RWPE1 (cell line): ENCODE measurements around the gene WDR7.
A peak's percentile ranks its signal among the peaks of the same experiment; 100 is the strongest.

ENCODE experiments used
- CTCF ChIA-PET: fragments of 350-600 bp; sonication (Branson Sonifier 250); formaldehyde crosslinking; extraction: SDS; loops from one replicate; lab custom pipeline; 2021; lab: Yijun Ruan, JAX
- POLR2A ChIA-PET: fragments of 400-600 bp; formaldehyde crosslinking; extraction: SDS; loops from one replicate; lab custom pipeline; 2020; ENCODE audit warnings: antibody characterized with exemption; ENCODE audit not compliant: low non-redundant PET; lab: Yijun Ruan, JAX
- DNase-seq: peaks from one replicate; pipeline ENCODE4 v3.0.0; 2012; ENCODE audit warnings: low spot score
- H3K27ac ChIP-seq: fragments of 450-650 bp; 2 replicates; pipeline ENCODE4 v1.5.1; 2017
- TF ChIP-seq, protein P1 (sequence below): fragments of 450-650 bp; conservative IDR thresholded peaks from 2 replicates; pipeline ENCODE4 v1.5.1; 2017; ENCODE audit warnings: low read depth, mild to moderate bottlenecking

The WDR7 gene

DNA sequence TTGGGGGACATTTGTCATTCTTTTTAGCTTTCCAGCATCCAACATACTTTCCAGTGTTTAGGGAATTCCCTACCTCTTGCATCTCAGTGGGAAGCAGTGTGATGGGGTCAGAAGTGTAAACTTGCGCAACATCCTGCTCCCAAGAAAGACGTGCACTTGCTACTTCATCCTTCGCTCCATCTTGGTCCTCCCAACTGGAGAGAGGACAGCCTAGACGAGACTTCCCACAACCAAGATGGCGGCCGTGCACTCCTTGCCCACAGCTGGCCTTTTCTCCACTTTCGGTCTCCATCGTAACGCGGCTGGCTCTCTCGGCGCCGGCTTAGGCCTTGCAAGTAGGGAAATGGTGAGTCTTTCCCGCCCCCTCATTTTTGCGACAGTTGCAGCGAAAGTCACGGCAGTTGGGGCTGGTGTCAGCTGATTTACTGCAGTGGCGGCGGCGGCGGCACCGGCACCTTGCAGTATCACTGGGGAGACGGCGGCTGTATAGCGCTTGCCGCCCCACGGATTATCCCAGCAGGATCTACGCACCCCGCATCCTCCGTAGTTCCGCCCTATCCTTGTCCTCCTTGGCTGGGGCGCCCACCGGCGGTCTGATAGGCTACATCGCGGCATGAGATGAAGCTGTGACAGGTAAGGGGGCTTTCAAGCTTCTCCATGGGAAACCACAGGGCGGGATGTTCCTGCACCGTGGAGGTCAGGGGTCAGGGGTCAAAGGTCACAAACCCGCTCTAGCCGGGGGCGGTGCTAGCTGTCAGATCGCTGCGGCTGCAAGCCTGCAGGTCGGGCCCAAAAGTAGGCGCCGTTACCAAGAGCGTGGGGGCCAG lies at the start of gene WDR7:
Gene WDR7, plus strand, starts transcription at position 416 of the 827 bp plus-strand sequence. CDS start 21,157 bp downstream, outside the sequence.
- TF ChIP-seq, protein P1, sequence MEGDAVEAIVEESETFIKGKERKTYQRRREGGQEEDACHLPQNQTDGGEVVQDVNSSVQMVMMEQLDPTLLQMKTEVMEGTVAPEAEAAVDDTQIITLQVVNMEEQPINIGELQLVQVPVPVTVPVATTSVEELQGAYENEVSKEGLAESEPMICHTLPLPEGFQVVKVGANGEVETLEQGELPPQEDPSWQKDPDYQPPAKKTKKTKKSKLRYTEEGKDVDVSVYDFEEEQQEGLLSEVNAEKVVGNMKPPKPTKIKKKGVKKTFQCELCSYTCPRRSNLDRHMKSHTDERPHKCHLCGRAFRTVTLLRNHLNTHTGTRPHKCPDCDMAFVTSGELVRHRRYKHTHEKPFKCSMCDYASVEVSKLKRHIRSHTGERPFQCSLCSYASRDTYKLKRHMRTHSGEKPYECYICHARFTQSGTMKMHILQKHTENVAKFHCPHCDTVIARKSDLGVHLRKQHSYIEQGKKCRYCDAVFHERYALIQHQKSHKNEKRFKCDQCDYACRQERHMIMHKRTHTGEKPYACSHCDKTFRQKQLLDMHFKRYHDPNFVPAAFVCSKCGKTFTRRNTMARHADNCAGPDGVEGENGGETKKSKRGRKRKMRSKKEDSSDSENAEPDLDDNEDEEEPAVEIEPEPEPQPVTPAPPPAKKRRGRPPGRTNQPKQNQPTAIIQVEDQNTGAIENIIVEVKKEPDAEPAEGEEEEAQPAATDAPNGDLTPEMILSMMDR: no peak
- peak; percentile 58 for DNase-seq
- ChIA-PET CTCF (no interaction called here), POLR2A (no interaction called here)
- H3K27ac ChIP-seq: peak within 1 kb of the TSS; percentile 86

DNA sequence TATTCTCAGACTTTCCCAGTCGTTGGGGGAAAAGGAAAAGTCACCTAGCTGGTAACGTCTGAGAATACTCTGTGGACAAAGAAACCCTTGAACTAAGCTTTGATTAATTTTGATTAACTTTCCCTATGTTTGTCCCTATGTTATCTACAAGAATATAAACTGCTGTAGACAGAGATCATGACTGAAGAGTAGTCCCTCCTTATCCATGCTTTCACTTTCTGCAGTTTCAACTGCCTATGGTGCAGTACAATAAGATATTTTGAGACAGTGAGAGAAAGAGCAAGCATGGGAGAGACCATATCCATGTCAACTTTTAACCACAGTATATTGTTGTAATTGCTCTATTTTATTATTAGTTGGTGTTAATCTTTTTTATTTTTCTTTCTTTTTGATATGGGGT lies 44.5 kb upstream of the WDR7 start:
- no peak for DNase-seq
- ChIA-PET POLR2A (no interaction called here), CTCF (interaction anchor here (0.6 kb wide), 1 partner anchor 1324 kb away, joined by 3 read pairs; no protein-coding TSS in a partner anchor)
- TF ChIP-seq, protein P1: no peak
- no peak overlapping the region for H3K27ac ChIP-seq

DNA sequence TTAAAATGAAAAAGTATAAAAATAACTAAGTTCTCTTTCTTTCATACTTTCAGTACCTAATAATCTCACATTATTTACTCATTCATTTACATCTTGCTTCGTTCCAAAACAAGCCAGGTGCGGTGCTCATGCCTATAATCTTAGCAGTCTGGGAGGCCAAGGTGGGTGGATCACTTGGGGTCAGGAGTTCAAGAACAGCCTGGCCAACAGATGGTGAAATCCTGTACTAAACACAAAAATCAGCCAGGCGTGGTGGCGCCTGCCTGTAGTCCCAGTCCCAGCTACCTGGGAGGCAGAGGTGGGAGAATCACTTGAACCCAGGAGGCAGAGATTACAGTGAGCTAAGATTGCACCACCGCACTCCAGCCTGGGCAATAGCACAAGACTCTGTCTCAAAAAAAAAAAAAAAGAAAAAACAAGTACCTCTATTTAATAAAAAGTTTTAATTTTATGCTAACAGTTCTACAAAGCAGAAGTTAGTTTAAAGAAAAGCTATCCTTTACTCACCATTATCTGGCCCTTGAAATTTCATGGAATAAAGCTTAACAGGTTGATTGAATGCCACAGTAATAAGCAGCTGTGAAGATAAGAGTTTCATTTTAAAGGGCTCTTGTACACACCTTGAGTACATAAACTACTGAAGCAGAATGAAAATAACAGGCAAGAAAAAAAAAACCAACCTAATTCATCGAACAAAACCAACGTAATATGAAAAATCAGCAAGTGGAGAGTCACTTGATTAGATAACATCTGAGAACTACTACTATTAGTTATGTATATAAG lies 35.2 kb upstream of the WDR7 start:
- DNase-seq: no peak
- H3K27ac ChIP-seq: no peak overlapping the region
- CTCF ChIA-PET: interaction anchor here (0.6 kb wide), 1 partner anchor 132 kb away, joined by 4 read pairs; no protein-coding TSS in a partner anchor
- TF ChIP-seq, protein P1: no peak
- POLR2A ChIA-PET: no interaction called here

DNA sequence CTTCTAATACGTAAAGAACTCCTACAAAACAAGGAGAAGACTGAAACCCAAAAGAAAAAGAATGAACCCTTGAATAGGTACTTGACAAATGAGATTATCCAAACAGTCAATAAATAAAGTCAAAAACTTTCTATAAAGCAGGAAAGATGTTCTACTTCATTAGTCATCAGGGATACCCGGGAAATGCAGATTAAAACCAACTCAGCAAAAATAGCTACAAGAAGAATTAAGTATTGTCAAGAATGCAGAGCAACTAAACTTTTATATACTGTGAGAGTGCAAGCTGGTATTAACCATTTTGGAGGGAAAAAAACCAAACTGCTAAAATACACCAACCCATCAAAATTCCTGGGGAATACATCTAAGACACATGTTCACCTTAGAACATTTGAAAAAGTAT lies 23.2 kb upstream of the WDR7 start:
- POLR2A ChIA-PET: no interaction called here
- H3K27ac ChIP-seq: no peak overlapping the region
- CTCF ChIA-PET: no interaction called here
- DNase-seq: no peak
- TF ChIP-seq, protein P1: no peak

DNA sequence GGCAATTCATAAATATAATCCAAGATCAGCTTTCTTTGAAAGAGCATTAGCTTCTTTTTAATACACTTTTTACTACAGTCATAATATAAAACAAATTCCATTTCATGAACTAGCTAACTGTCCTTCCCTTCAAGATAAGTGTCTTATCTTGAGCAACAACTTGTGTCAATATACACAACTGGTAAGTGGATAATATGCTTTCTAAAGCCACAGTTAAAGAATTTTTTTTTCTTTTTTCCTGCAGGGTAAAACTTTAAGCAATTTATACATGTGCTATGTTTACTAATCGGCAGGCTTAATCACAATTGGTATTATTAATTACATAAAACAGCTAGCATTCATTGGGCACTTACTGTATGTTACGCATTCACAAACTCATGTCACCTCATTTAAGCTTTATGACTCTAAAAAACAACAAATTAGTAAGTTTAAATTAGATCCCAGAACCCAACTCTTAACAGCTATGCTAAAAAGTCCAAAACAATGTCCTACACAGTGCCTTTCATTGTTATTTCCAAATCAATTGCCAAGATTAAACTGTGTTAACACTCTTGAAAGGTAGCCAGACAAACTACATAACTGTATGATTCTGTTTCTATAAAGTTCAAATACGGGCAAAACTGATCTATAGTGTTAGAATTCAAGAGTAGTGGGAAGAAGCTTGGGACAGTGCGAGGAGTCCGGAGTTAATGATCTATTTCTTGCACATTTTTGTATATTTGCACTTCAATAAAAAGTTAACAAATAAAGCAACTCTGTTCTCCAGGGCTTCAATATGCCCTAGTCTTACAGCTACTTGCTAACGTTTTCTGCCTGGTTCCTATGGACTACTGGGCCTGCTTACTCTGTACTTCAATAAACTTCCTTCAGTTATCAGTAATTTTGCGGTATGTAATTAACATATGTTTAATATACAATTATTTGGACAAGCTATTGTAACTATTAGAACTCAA lies 18.8 kb upstream of the WDR7 start:
- H3K27ac ChIP-seq: no peak overlapping the region
- ChIA-PET POLR2A (no interaction called here), CTCF (no interaction called here)
- TF ChIP-seq, protein P1: no peak
- DNase-seq: no peak

DNA sequence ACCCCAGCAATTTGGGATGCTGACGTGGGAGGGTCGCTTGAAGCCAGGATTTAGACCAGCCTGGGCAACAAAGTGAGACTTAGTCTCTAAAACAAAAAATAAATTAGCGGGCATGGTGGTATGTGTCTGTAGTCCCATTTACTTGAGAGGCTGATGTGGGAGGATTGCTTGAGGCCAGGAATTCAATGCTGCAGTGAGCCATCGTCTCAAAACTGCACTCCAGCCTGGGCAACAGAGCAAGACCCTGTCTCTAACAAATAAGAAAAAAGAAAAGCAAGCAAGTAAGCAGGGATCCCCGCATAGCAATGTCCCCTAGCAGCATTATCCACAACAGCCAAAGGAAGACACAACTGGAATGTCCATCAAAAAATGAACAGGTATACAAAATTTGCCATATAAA lies 16.2 kb upstream of the WDR7 start:
- H3K27ac ChIP-seq: no peak overlapping the region
- DNase-seq: no peak
- ChIA-PET POLR2A (no interaction called here), CTCF (no interaction called here)
- TF ChIP-seq, protein P1: no peak
